Hepatocyte (in vitro differentiated cells): ENCODE results near the gene AHSG. TPM values are rescaled to one million over a fixed set of nuclear protein-coding genes. Genes with fewer than 3 reads are reported as not detected.

Source experiments
- DNase-seq: peaks from one replicate; pipeline ENCODE4 v3.0.0-alpha.2; 2016; ENCODE audit warnings: low spot score
- H2AFZ ChIP-seq: fragments of 200-600 bp; sonication (generic); 2 replicates; pipeline ENCODE4 v1.6.0; 2016; ENCODE audit warnings: antibody characterized with exemption, mild to moderate bottlenecking
- H3K27ac ChIP-seq: fragments of 200-600 bp; sonication (generic); 2 replicates; pipeline ENCODE4 v1.5.1; 2016; ENCODE audit warnings: mild to moderate bottlenecking
- H3K27me3 ChIP-seq: fragments of 200-600 bp; sonication (generic); 2 replicates; pipeline ENCODE4 v1.6.1; 2016
- H3K36me3 ChIP-seq: fragments of 200-600 bp; sonication (generic); replicated peaks from 2 replicates; pipeline ENCODE4 v1.5.1; 2016; ENCODE audit warnings: low read depth; ENCODE audit not compliant: insufficient read depth
- H3K4me1 ChIP-seq: fragments of 200-600 bp; sonication (generic); 2 replicates; pipeline ENCODE4 v1.5.1; 2016; ENCODE audit warnings: mild to moderate bottlenecking, moderate library complexity; ENCODE audit not compliant: insufficient read depth
- H3K4me2 ChIP-seq: fragments of 200-600 bp; sonication (generic); 2 replicates; pipeline ENCODE4 v1.6.0; 2016
- H3K4me3 ChIP-seq: fragments of 200-600 bp; sonication (generic); 2 replicates; pipeline ENCODE4 v1.5.1; 2016; ENCODE audit warnings: mild to moderate bottlenecking
- H3K79me2 ChIP-seq: fragments of 200-600 bp; sonication (generic); 2 replicates; pipeline ENCODE4 v1.6.0; 2017; ENCODE audit warnings: mild to moderate bottlenecking
- H3K9me2 ChIP-seq: fragments of 200-600 bp; sonication (generic); replicated peaks from 2 replicates; pipeline ENCODE4 v1.6.0; 2017; ENCODE audit warnings: mild to moderate bottlenecking; ENCODE audit not compliant: insufficient read depth
- H3K9me3 ChIP-seq: fragments of 200-600 bp; sonication (generic); 2 replicates; pipeline ENCODE4 v1.5.1; 2016; ENCODE audit warnings: low read depth, mild to moderate bottlenecking
- H4K20me1 ChIP-seq: fragments of 200-600 bp; sonication (generic); 2 replicates; pipeline ENCODE4 v1.6.0; 2016; ENCODE audit warnings: mild to moderate bottlenecking; ENCODE audit not compliant: insufficient read depth, poor library complexity, severe bottlenecking
- EZH2 ChIP-seq: fragments of 200-600 bp; sonication (generic); IDR thresholded peaks from 2 replicates; pipeline ENCODE4 v1.6.1; 2016; ENCODE audit warnings: antibody characterized with exemption, mild to moderate bottlenecking, borderline replicate concordance
- EZH2phosphoT487 ChIP-seq: fragments of 200-600 bp; sonication (generic); IDR thresholded peaks from one replicate; pipeline ENCODE4 v1.6.1; 2018; ENCODE audit warnings: antibody characterized with exemption, mild to moderate bottlenecking, low read depth, moderate library complexity; ENCODE audit not compliant: unreplicated experiment, severe bottlenecking
- WGBS: methylation state at CpG from one replicate; pipeline ENCODE4 v1.1.6; 2016; ENCODE audit warnings: low lambda C conversion rate; ENCODE audit errors: missing lambda C conversion rate; 5-methylcytosine and 5-hydroxymethylcytosine counted together
- polyA plus RNA-seq: library from polyadenylated mRNA; unstranded; fragments of >200 nt; fragmentation: Nextera tagmentation; extraction: Ambion mirVana; gene quantifications from 2 replicates; pipeline ENCODE4 v1.2.1, GENCODE V29; 2016
- total RNA-seq: library from RNA; depleted of rRNA; stranded (reverse); fragments of >200 nt; gene quantifications from 2 replicates; pipeline ENCODE4 v1.2.3, GENCODE V29; 2014
- TF ChIP-seq, protein P1 (sequence below): fragments of 200-600 bp; sonication (generic); IDR thresholded peaks from 2 replicates; pipeline ENCODE4 v1.5.1; 2016; ENCODE audit warnings: antibody characterized with exemption, mild to moderate bottlenecking; ENCODE audit not compliant: poor library complexity

The AHSG gene
- total RNA-seq (559 and 660 TPM in 2 replicates), polyA plus RNA-seq (328 and 568 TPM in 2 replicates)

DNA sequence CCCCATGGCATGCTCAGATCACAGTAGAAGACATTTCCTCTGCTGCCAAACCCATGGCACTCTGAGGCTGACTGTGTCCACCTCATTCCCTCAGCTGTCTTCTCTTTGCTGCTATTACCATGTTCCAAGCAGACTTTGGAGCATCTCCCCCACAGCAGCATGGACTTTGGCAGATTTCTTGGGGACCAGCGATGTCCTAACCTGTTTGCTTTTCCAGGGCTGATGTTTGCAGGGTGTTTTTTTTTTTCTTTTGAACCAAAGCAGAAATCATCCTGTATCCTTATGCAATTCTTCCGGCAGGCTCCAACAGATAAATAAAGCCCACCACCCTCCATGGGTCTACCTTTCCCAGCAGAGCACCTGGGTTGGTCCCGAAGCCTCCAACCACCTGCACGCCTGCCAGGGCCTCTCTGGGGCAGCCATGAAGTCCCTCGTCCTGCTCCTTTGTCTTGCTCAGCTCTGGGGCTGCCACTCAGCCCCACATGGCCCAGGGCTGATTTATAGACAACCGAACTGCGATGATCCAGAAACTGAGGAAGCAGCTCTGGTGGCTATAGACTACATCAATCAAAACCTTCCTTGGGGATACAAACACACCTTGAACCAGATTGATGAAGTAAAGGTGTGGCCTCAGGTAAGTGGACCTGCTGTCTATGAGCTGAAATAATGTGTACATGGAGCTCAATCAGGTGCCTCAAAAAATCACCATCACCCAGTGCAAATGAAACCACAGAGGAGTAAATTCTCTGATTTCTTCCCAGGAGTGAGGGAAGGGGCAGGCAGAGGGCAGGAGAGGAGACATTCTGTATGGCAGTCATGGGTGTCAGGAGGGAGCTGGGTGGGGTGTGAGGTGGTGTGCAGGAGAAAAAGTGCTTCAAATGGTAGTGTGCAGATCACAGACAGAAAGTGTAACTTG, at the start of gene AHSG:
Gene AHSG (plus strand): TSS at position 340 of the 916 bp plus-strand sequence. CDS start 82 bp downstream, at position 422.
- 74% methylated on average over 7 of the region's 7 CpGs for WGBS
- Histone ChIP-seq H3K9me3 (no peaks in the 10 kb centered on the region), H3K36me3 (no peaks in the 10 kb centered on the region), H3K4me3 (no peak within 1 kb of the TSS), H3K4me1 (no peaks in the 10 kb centered on the region), H3K79me2 (no peaks in the 10 kb centered on the region), H3K4me2 (peak within 1 kb of the TSS; percentile 30), H3K9me2 (no peaks in the 10 kb centered on the region), H4K20me1 (no peaks in the 10 kb centered on the region), H2AFZ (no peak within 1 kb of the TSS), H3K27ac (peak within 1 kb of the TSS; percentile 73), H3K27me3 (no peaks in the 10 kb centered on the region)
- TF ChIP-seq EZH2 (no peak), EZH2phosphoT487 (no peak)
- TF ChIP-seq, protein P1, sequence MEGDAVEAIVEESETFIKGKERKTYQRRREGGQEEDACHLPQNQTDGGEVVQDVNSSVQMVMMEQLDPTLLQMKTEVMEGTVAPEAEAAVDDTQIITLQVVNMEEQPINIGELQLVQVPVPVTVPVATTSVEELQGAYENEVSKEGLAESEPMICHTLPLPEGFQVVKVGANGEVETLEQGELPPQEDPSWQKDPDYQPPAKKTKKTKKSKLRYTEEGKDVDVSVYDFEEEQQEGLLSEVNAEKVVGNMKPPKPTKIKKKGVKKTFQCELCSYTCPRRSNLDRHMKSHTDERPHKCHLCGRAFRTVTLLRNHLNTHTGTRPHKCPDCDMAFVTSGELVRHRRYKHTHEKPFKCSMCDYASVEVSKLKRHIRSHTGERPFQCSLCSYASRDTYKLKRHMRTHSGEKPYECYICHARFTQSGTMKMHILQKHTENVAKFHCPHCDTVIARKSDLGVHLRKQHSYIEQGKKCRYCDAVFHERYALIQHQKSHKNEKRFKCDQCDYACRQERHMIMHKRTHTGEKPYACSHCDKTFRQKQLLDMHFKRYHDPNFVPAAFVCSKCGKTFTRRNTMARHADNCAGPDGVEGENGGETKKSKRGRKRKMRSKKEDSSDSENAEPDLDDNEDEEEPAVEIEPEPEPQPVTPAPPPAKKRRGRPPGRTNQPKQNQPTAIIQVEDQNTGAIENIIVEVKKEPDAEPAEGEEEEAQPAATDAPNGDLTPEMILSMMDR: no peak
- peak; percentile 47 for DNase-seq

- H2AFZ ChIP-seq: no peak overlapping the region
- no peaks in the 10 kb centered on the region for H3K9me3 ChIP-seq
- H3K4me2 ChIP-seq: no peak overlapping the region
- DNase-seq: no peak
- no peak overlapping the region for H3K4me3 ChIP-seq
- H3K9me2 ChIP-seq: no peaks in the 10 kb centered on the region
- peaks cover 6% of the 10 kb centered on the region for H3K4me1 ChIP-seq
- H3K79me2 ChIP-seq: peaks cover 30% of the 10 kb centered on the region
- TF ChIP-seq, protein P1: no peak
- no peak for TF ChIP-seq EZH2phosphoT487
- no peak for TF ChIP-seq EZH2
- no peaks in the 10 kb centered on the region for H3K27me3 ChIP-seq
- no peaks in the 10 kb centered on the region for H4K20me1 ChIP-seq
- H3K36me3 ChIP-seq: no peaks in the 10 kb centered on the region
- no peak overlapping the region for H3K27ac ChIP-seq
These were observed 48.3 kb upstream of the AHSG start for GRCh38 chr3:186564586-186564985.

GRCh38 chr3:186566772-186567071, 46.1 kb upstream of the AHSG start:
- Histone ChIP-seq H3K9me3 (no peaks in the 10 kb centered on the region), H3K27me3 (no peaks in the 10 kb centered on the region), H2AFZ (peak overlapping the region; percentile 98), H3K36me3 (no peaks in the 10 kb centered on the region), H3K79me2 (peaks cover 28% of the 10 kb centered on the region), H3K4me1 (peaks cover 9% of the 10 kb centered on the region), H3K9me2 (no peaks in the 10 kb centered on the region), H3K4me2 (peak overlapping the region; percentile 85), H4K20me1 (no peaks in the 10 kb centered on the region), H3K4me3 (peak overlapping the region; percentile 89), H3K27ac (peak overlapping the region; percentile 90)
- no peak for TF ChIP-seq EZH2phosphoT487
- no peak for TF ChIP-seq EZH2
- TF ChIP-seq, protein P1: no peak
- whole genome bisulfite sequencing: 0% methylated on average over 14 of the region's 14 CpGs
- DNase-seq: no peak
